Measurements from ENCODE around the gene CLOCK.

DNA sequence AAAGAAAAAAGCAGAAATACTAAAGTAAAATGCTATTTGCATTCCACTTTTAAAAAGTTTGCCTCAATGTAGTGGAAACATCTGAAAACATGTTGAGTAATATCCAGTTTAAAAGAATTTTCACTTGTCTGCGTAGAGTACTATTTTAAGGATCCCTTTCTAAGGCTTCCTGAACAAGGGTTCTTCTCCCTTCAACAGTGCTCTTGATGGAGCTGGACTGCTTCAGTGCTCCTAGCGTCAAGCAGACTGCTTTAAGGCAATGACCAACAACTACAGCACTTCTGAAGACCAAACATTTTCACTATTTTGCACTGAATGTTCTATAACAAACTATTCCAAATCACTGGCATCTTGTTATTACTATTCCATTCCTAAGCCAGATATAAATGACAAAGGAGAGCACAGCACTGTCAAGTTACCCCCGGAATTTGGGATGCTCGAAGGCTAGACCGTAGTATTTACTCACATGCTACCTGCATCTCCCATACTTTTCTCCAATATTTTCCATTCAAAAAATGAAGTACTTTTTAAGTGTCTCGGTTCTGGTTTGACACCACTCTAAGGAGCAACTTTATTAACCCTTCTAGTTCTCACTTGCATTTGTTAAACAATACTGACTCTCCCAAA is 114.9 kb downstream of the CLOCK start:
- TF ChIP-seq ZNF830 (tag by site-specific recombination; IDR thresholded peaks at IDR 0.05; ENCODE audit: low read depth) = no peak
- TF ChIP-seq, protein P1, sequence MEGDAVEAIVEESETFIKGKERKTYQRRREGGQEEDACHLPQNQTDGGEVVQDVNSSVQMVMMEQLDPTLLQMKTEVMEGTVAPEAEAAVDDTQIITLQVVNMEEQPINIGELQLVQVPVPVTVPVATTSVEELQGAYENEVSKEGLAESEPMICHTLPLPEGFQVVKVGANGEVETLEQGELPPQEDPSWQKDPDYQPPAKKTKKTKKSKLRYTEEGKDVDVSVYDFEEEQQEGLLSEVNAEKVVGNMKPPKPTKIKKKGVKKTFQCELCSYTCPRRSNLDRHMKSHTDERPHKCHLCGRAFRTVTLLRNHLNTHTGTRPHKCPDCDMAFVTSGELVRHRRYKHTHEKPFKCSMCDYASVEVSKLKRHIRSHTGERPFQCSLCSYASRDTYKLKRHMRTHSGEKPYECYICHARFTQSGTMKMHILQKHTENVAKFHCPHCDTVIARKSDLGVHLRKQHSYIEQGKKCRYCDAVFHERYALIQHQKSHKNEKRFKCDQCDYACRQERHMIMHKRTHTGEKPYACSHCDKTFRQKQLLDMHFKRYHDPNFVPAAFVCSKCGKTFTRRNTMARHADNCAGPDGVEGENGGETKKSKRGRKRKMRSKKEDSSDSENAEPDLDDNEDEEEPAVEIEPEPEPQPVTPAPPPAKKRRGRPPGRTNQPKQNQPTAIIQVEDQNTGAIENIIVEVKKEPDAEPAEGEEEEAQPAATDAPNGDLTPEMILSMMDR (tag by site-specific recombination; IDR thresholded peaks at IDR 0.05) = no peak
- no peak for TF ChIP-seq ZNF24 (tag by site-specific recombination; IDR thresholded peaks at IDR 0.05)
- no peak for TF ChIP-seq TCF7L2 (IDR thresholded peaks at IDR 0.05; ENCODE audit: borderline replicate concordance, low read depth, low read length)
- TF ChIP-seq ZFP69B (tag by site-specific recombination; IDR thresholded peaks at IDR 0.05) = no peak

All from HEK293 (cell line).